ENCODE data around the gene RNF224.
"Not testable (repeated sequence)": the region's sequence is repeated elsewhere in the genome, so short reads cannot be mapped to it uniquely, and the experiment has no call there.

RNF224 gene

GRCh38 chr9:137255448-137256114 is 28.3 kb downstream of the RNF224 start:
- no peak for DNase-seq

GRCh38 chr9:137256362-137256761 is 29.1 kb downstream of the RNF224 start:
- no peak for DNase-seq

DNA sequence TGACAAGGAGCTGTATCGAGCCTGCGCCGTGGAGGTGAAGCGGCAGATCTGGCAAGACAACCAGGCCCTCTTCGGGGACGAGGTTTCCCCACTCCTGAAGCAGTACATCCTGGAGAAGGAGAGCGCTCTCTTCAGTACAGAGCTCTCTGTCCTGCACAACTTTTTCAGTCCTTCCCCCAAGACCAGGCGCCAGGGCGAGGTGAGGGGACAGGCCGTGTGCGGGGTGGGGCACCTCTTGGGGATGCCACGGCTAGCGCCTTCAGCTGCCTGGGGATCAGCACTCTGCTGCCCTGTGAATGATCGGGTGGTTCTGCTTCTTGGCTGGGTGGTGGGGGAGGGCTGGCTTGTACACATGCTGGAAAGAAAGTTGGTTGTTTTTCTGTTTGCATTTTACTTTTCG is 29.6 kb downstream of the RNF224 start:
- DNase-seq, result no peak

- not testable (repeated sequence) for DNase-seq
Observed at GRCh38 chr9:137262173-137262908, 35.0 kb downstream of the RNF224 start.

DNA sequence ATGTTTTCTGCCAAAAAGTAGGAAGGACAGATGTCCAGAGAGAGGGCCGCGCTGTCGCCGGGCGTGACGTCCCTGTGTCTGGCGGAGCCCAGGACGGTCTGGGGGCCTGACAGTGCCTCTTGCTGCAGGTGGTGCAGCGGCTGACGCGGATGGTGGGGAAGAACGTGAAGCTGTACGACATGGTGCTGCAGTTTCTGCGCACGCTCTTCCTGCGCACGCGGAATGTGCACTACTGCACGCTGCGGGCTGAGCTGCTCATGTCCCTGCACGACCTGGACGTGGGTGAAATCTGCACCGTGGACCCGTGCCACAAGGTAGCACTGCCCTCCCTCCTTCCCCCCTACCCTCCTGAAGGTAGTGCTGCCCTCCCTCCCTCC is 35.6 kb downstream of the RNF224 start:
- DNase-seq, result no peak

DNA sequence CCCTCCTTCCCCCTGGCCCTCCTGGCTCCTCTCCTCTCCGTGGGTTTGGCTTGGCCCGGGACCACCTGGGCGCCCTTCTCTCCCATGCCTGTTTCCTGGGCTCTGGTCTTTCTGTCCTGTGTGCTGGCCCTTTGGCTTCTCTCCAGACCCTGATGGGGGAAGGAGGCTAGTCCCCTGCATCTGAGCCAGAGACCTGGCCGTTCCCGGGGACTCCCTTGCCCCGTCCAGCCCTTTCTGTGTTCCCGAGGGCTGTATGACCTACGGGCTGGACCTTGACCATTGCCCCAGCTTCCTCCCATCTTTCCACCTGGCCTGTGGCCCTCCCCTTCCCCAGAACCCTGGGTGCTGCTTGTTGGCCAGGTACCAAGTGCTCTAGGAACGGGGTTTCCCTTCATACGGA is 36.2 kb downstream of the RNF224 start:
- DNase-seq, result no peak

DNA sequence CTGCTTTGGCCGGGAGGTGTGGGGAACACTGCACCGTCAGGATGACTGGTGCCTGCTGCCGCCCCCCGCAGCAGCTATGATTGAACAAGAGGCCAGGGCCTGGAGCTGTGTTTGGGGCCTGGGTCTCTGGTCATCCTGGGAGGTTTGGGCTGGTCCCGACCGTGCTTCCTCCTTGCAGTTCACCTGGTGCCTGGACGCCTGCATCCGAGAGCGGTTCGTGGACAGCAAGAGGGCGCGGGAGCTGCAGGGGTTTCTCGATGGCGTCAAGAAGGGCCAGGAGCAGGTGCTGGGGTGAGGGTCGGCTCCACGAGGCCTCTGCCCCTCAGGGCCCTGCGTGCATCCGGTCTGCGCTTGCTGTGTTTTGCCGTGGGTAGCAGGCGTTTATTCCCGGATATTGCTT is 36.8 kb downstream of the RNF224 start:
- DNase-seq, result no peak

- DNase-seq, result no peak
Observed at GRCh38 chr9:137265496-137266161, 38.3 kb downstream of the RNF224 start.

- no peak for DNase-seq
Observed at GRCh38 chr9:137266162-137266527, 38.8 kb downstream of the RNF224 start.

GRCh38 chr9:137266585-137267453 is 39.5 kb downstream of the RNF224 start:
- DNase-seq, result no peak

GRCh38 chr9:137267933-137268355 is 40.6 kb downstream of the RNF224 start:
- DNase-seq, result no peak

DNA sequence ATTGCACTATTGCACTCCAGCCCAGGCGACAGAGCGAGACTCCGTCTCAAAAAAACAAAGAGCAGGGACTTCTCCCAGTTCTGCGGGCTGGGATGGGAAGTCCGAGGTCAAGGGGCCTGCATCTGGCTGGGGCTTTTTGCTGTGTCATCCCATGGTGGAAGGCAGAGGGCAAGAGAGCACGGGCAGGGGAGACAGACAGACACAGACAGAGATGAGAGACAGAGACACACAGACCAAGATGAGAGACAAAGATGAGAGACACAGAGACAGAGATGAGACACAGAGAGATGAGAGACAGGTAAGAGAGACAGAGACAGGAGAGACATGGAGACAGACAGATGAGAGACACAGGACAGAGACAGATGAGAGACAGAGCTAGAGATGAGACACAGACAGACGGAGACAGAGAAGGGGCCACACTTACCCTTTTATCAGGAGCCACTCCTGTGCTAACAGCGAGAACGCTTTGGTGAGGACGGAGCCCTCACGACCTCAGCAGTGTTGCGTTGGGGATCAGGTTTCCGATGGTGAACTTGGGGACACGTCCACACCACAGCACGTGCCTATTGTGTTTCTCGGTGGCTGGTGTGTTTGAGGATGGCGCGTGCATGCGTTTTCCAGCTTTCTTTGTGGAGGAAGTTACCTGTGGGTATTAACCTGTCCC is 41.4 kb downstream of the RNF224 start:
- no peak for DNase-seq

GRCh38 chr9:137269231-137269772 is 42.0 kb downstream of the RNF224 start:
- DNase-seq, result no peak

- no peak for DNase-seq
Observed at GRCh38 chr9:137270929-137271695, 43.8 kb downstream of the RNF224 start.

DNA sequence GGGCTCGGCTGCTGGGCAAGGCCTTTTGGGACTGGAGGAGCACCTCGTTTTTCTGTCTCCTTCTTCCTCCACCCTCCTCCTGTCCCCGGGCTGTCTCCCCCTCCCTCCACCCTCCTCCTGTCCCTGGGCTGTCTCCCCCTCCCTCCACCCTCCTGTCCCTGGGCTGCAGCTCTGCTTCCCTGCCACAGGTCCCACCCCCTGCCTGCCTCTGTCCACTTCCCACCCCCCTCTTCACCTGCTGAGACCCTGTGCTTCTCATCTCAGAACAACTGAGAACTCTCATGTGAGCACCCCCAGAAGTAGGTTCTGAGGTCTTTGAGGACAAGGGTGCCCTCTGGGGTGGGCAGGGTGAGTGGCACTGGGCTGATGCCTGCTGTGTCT is 44.4 kb downstream of the RNF224 start:
- DNase-seq, result no peak

DNA sequence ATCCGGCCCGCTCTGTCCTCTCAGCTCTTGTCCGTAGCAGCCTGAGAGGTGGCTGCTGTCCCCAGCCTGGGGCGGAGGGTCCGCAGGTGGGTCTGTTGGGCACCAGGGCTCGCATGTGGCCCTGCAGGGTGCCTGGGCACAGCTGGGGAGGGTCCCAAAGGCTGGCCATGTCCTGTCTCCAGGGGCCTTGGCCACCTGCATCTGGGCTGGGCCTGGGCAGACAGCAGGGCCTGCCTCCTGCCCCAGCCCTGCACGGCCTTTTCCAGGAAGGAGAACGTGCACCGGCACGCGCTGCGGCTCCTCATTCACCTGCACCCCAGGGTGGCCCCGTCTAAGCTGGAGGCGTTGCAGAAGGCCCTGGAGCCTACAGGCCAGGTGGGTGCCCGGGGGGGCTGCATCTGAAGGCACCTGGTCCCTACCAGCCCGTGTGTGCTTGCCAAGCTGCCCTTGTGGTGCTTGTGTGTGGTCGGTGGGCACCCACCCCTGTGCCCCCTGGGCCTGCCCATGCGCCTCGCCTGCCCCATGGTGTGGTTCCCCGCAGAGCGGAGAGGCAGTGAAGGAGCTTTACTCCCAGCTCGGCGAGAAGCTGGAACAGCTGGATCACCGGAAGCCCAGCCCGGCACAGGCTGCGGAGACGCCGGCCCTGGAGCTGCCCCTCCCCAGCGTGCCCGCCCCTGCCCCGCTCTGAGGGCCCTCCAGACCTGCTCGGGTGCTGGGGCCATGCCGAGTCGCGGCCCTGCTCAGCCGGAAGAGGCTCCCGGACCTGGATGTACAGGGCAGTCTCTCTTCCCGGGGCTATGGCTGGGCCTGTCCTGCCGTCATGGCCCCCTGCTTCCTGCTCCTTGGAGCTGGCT is 45.2 kb downstream of the RNF224 start:
- DNase-seq, result no peak

DNA sequence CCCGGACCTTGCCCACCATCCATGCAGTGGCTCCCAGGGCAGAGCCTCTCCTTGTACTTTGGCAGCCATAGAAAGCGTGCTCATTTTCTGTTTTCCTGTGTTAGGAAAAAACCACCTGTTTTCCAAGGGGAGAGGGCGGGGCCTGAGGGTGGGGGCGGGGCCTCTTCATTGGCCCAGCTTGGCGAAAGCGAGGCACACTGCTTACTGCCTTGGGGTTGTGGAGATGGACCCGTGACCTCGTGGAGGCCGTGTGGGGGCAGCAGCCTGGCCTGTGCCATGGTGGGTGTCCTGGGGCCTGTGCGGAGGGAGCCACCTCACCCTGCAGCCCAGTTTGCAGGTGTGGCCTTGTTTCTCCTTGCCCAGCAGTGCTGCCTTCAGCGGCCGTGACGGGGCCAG is 45.8 kb downstream of the RNF224 start:
- no peak for DNase-seq

- DNase-seq, result no peak
Observed at GRCh38 chr9:137273611-137274320, 46.5 kb downstream of the RNF224 start.

DNA sequence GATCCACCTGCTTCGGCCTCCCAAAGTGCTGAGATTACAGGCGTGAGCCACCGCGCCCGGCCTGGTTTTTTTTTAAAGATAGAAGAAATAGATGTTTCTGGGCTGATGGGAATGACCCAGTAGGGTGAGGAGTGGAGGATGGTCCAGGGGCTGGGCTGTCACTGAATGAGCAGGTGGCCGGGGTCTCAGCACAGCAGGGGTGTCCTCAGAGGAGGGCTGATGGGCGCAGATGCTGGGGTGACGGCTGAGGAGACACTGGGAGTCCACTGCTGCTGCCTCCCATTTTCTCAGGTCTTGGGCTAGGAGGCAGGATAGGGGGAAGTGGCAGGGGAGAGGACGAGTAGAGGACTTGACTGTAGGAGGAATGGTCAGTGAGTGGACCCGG is 47.9 kb downstream of the RNF224 start:
- DNase-seq, result no peak

All from stimulated activated CD8-positive, alpha-beta memory T cell treated with anti-CD3 and anti-CD28 coated beads, Interleukin-4, amount 100 ng/mL, for 48 hours (primary cell).